ENCODE measurements around the gene SESN1.

- TF ChIP-seq CTCF (IDR thresholded peaks at IDR 0.05; ENCODE audit: borderline replicate concordance, extremely low read depth, low read length, poor library complexity, severe bottlenecking) (no peak), EZH2 (IDR thresholded peaks at IDR 0.05; ENCODE audit: borderline replicate concordance, low read depth, low read length, severe bottlenecking) (no peak)
Measured at GRCh38 chr6:108999428-108999827, 95.2 kb downstream of the SESN1 start.

Data from DND-41 (cell line).